Measurements from ENCODE around the gene FKBP9. TPM values are rescaled to one million over a fixed set of nuclear protein-coding genes. Genes with fewer than 3 reads are reported as not detected.
"Not testable (repeated sequence)": the region's sequence is repeated elsewhere in the genome, so short reads cannot be mapped to it uniquely, and the experiment has no call there.

Gene FKBP9, protein sequence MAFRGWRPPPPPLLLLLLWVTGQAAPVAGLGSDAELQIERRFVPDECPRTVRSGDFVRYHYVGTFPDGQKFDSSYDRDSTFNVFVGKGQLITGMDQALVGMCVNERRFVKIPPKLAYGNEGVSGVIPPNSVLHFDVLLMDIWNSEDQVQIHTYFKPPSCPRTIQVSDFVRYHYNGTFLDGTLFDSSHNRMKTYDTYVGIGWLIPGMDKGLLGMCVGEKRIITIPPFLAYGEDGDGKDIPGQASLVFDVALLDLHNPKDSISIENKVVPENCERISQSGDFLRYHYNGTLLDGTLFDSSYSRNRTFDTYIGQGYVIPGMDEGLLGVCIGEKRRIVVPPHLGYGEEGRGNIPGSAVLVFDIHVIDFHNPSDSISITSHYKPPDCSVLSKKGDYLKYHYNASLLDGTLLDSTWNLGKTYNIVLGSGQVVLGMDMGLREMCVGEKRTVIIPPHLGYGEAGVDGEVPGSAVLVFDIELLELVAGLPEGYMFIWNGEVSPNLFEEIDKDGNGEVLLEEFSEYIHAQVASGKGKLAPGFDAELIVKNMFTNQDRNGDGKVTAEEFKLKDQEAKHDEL
- total RNA-seq (2014; rRNA removed; shearing (Covaris generic); ENCODE audit: low replicate concordance): 170 TPM in 2 replicates

GRCh38 chr7:32957326-32958045 lies at the start of gene FKBP9:
Gene FKBP9, plus strand, starts transcription at chr7:32957440. Its CDS starts 134 bp downstream, at chr7:32957574.
- DNase-seq: peak; percentile 88
- H3K27me3 ChIP-seq: no peaks in the 10 kb centered on the region
- no peaks in the 10 kb centered on the region for H3K9me3 ChIP-seq
- H3K4me3 ChIP-seq: peak within 1 kb of the TSS; percentile 78
- H3K36me3 ChIP-seq: no peaks in the 10 kb centered on the region; the same call in 1 of the 2 replicates

DNA sequence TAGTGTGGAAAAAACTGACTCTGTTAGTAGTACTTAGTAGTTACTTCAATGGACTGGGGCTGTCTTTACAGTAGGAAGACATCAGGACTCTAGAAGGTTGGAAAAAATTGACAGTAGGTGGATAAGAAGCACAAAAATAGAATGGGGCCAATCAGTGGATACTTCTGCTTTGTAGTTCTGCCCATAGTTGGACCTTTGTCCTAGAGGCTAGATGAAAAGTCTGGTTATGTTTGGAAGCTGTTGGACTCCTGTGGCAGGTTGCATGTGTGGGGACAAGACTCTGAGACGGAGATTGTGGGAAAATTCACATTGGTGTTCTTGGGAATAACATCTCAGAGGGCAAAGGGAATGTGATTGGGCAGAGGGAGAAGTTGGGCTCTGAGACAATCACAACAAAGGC lies 47.0 kb upstream of the FKBP9 start:
- Histone ChIP-seq H3K4me3 (no peak overlapping the region), H3K9me3 (no peaks in the 10 kb centered on the region), H3K27me3 (no peaks in the 10 kb centered on the region), H3K36me3 (peaks cover 5% of the 10 kb centered on the region)
- no peak for DNase-seq

GRCh38 chr7:32914184-32914583 lies 43.1 kb upstream of the FKBP9 start:
- H3K4me3 ChIP-seq: no peak overlapping the region
- peaks cover 34% of the 10 kb centered on the region for H3K36me3 ChIP-seq
- no peaks in the 10 kb centered on the region for H3K9me3 ChIP-seq
- H3K27me3 ChIP-seq: no peaks in the 10 kb centered on the region
- DNase-seq: no peak

GRCh38 chr7:32915041-32915536 lies 42.2 kb upstream of the FKBP9 start:
- no peaks in the 10 kb centered on the region for H3K9me3 ChIP-seq
- no peak for DNase-seq
- H3K4me3 ChIP-seq: no peak overlapping the region
- no peaks in the 10 kb centered on the region for H3K27me3 ChIP-seq
- peaks cover 42% of the 10 kb centered on the region for H3K36me3 ChIP-seq

DNA sequence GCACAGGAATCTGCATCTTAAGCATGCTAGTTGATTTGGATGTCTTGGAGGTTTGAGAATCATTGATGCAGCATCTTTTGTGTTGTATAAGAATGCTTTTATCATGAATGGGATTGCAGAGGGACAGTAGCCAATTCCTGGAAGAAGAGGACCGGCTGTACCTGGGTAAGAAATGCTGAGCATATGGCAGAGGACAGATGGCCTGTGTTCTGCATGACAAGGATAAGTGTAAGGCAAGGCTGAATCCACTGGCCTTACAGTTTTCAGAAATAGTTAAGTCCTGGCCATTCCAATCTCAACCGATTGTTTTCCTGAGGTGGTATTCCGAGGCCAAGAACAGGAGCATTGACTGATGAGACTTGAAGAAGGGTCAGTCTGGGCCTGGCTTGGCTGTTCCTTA lies 41.2 kb upstream of the FKBP9 start:
- Histone ChIP-seq H3K9me3 (no peaks in the 10 kb centered on the region), H3K27me3 (no peaks in the 10 kb centered on the region), H3K36me3 (peaks cover 49% of the 10 kb centered on the region), H3K4me3 (no peak overlapping the region)
- DNase-seq: no peak

DNA sequence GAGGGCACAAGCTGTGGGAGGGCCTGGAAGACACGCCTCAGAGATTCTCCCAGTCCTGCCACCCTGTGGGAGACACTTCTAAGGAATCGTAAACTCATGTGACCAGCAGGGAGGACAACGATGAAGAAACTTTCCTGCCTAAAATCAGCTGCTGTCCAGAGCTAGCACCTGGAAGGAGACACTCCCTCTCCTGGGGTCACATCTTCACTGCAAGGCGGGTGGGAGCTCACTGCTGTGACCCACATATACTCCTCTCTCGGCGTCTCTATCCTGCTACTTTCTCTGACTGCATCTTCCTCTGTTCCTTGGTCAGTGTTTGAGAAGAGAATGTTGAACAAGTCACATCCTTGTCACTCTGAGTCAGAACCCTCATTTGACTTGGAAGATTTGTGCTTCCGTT lies 40.2 kb upstream of the FKBP9 start:
- H3K4me3 ChIP-seq, DNase-seq, H3K27me3 ChIP-seq, H3K9me3 ChIP-seq: not testable (repeated sequence)
- peaks cover 59% of the 10 kb centered on the region for H3K36me3 ChIP-seq

GRCh38 chr7:32921896-32922295 lies 35.3 kb upstream of the FKBP9 start:
- Histone ChIP-seq H3K27me3 (no peaks in the 10 kb centered on the region), H3K4me3 (no peak overlapping the region), H3K36me3 (peaks cover 71% of the 10 kb centered on the region), H3K9me3 (no peaks in the 10 kb centered on the region)
- DNase-seq: no peak

GRCh38 chr7:32928785-32929298 lies 28.4 kb upstream of the FKBP9 start:
- Histone ChIP-seq H3K27me3 (no peaks in the 10 kb centered on the region), H3K36me3 (peaks cover 66% of the 10 kb centered on the region), H3K9me3 (no peaks in the 10 kb centered on the region), H3K4me3 (no peak overlapping the region)
- DNase-seq: no peak

DNA sequence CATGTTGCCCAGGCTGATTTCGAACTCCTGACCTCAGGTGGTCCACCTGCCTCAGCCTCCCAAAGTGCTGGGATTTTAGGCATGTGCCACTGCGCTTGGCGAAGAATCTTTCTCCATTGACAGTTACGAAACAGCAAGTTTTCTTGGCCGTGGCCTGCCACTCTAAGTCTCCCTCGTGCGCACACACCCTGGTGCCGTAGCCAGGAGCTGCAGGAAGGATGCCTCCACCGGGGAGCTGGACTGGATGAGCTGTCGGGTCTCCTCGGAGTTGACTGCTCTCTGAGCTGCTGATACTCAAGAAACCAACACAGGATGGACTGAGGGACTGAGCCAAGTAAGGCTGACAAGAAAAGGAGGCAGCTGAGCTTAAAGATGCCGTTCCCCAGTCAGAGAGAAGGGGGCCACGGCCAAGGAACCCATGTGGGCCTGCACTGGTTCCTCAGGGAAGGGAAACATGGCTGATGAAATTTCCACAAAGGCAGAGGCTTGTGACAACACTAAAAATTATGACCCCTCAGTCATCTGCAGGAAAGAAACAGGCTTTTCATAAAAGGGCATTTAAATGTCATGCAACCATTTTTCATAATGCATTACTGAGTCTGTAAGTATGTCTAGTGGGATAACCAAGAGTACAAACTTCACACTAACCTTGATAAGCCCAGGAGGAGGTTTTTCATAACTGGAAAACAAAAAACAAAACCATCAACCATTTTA lies 27.7 kb upstream of the FKBP9 start:
- Histone ChIP-seq H3K4me3 (no peak overlapping the region), H3K36me3 (peaks cover 64% of the 10 kb centered on the region), H3K27me3 (no peaks in the 10 kb centered on the region), H3K9me3 (no peaks in the 10 kb centered on the region)
- no peak for DNase-seq

DNA sequence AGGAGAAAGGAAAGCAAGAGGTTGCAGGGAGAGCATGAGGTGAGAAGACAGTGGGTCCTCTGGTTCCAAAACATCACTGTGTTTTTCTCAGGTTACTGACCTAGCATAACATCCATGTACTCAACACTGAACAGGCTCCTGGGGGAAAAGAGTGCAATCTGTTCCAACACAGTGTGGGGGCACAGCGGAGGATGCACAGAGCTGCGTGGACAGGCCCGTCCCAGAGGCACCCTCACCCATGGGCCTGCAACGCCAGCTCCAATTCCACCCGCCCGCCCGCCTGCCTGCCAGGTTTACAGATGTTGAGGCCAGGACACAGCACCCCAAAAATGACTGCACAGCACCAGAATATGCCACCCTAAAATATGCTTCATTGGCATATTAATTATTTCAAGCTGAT lies 26.9 kb upstream of the FKBP9 start:
- no peak for DNase-seq
- Histone ChIP-seq H3K27me3 (no peaks in the 10 kb centered on the region), H3K9me3 (no peaks in the 10 kb centered on the region), H3K4me3 (no peak overlapping the region), H3K36me3 (peaks cover 58% of the 10 kb centered on the region)

- H3K36me3 ChIP-seq: peaks cover 50% of the 10 kb centered on the region
- H3K9me3 ChIP-seq: no peaks in the 10 kb centered on the region
- DNase-seq: no peak
- H3K27me3 ChIP-seq: no peaks in the 10 kb centered on the region
- no peak overlapping the region for H3K4me3 ChIP-seq
Observed at GRCh38 chr7:32935558-32935957, 21.7 kb upstream of the FKBP9 start.

DNA sequence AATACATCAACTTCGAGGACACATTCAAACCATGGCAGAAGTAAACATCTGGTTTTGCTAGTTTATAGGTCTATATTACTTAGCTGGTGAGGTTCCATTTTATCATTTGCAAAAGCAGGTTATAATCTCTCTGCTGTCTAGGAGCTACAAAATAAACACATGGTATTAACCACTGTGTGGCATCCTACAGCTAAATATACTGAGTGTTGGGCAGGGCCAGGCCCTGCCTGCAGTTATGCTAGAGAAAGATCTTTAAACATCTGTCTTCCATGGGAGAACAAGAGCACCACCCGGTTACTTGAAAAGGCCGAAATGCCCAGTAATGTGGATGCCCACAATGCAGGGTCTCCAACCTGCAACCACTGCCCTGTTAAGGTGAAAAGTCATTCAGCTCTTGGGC lies 20.6 kb upstream of the FKBP9 start:
- no peak for DNase-seq
- H3K9me3 ChIP-seq: no peaks in the 10 kb centered on the region
- H3K36me3 ChIP-seq: peaks cover 44% of the 10 kb centered on the region
- H3K4me3 ChIP-seq: no peak overlapping the region
- H3K27me3 ChIP-seq: no peaks in the 10 kb centered on the region

DNA sequence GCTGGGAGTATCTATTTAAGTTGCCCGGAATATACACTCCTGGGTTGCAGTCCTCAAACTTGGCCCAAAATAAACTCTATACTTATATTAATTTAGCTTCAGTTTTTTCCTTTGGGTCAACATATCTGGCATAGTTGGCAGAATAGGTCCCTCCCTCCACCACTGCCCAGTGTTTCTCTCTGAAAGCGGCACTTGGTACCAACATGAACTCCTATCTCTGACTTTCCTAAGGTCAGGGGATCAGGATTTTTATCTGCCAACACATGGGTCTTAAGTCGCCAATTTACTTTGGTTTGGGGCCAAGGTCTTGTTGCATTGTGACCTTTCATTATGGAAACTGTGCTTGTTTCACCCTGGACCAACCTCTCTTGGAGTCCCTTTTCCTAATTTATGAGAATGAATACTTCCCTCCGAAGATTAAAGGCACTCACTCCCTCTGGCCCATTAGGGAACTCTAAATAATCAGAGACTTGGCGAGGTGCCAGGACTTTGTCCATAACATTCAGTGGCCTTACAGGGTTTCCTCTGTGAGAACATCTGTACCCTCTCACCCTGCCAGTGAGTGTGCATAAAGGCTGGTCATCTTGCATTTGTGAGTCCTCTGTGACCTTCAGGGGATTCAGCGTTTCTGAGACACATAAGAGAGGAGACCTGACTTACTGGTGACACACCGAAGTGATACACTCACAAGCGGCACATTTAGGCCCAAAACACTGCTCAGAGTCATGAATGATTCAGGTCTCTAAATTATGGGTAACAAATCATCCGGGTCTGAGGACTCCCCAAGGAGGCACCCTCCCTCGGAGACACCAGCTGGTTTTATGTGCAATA lies 19.7 kb upstream of the FKBP9 start:
- H3K4me3 ChIP-seq: no peak overlapping the region
- no peaks in the 10 kb centered on the region for H3K27me3 ChIP-seq
- peaks cover 36% of the 10 kb centered on the region for H3K36me3 ChIP-seq
- no peaks in the 10 kb centered on the region for H3K9me3 ChIP-seq
- DNase-seq: no peak

GRCh38 chr7:32941181-32941580 lies 16.1 kb upstream of the FKBP9 start:
- DNase-seq: no peak
- Histone ChIP-seq H3K36me3 (peaks cover 27% of the 10 kb centered on the region), H3K4me3 (peak overlapping the region; percentile 73), H3K27me3 (no peaks in the 10 kb centered on the region), H3K9me3 (peaks cover 4% of the 10 kb centered on the region; the same call in 1 of the 2 replicates)

DNA sequence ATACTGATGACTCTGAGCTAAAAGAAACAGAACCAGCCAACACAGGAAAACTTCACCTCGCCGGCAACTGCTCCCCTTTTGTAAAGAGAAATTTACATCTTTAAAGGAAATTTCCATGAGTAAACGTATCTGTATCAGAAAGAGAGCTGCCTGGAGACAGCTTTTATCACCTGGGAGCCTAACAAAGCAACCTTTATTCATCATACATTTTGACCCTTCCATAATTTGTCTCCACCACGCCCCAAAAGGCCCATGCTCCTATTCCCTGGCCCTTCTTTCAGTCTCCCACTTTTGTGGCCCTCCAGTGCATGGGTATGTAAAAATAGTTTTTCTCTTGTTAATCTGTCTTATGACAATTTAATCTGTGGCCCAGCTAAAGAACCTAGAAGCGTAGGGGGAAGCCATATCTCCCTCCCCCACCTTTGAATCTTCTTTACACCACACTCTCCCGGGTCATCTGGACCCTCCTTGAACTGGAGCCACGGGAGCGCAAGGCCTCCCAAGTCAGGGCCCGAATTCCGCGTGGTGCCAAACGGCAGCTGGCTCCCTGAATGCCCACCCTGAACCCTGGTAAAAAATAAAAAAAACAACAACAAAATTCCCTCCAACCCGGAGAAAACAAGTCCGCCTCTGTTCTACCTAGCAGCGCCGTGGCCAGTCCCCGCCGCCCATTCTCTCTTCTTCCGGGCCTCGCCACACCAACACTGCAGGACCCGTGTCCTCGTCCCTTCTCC lies 15.4 kb upstream of the FKBP9 start:
- Histone ChIP-seq H3K27me3 (no peaks in the 10 kb centered on the region), H3K36me3 (peaks cover 26% of the 10 kb centered on the region), H3K4me3 (peak overlapping the region; percentile 73), H3K9me3 (peaks cover 4% of the 10 kb centered on the region; the same call in 1 of the 2 replicates)
- no peak for DNase-seq

Data from MG63 (cell line).